Ovary (tissue), 3 donors: ENCODE measurements around the gene RNF215.

Experiments used
- CTCF ChIP-seq, 3 donors: fragments of 450-650 bp in 2 of 3; fragments of 200-600 bp in 1 of 3; IDR thresholded peaks; one replicate each; pipeline versions ENCODE4 v1.5.1 to v1.8.0; 2016 to 2022; ENCODE audit warnings: antibody characterized with exemption in 3 of 3, mild to moderate bottlenecking in 1 of 3
- EP300 ChIP-seq: sonication (generic); formaldehyde crosslinking; IDR thresholded peaks from one replicate; pipeline ENCODE4 v1.6.1; 2017; ENCODE audit warnings: antibody characterized with exemption
- POLR2A ChIP-seq: fragments of 450-650 bp; IDR thresholded peaks from one replicate; pipeline ENCODE4 v1.6.1; 2017; ENCODE audit warnings: antibody characterized with exemption, mild to moderate bottlenecking, moderate library complexity
- donor health status: DM: no; HTN: no; CAD: no.

- no peak for TF ChIP-seq EP300
- TF ChIP-seq CTCF (IDR thresholded peaks at IDR 0.05): no peak
- TF ChIP-seq POLR2A: no peak
Measured at GRCh38 chr22:30436196-30436595, 49.0 kb upstream of the RNF215 start.
